ENCODE data around the gene TCP10L.

TCP10L gene

DNA sequence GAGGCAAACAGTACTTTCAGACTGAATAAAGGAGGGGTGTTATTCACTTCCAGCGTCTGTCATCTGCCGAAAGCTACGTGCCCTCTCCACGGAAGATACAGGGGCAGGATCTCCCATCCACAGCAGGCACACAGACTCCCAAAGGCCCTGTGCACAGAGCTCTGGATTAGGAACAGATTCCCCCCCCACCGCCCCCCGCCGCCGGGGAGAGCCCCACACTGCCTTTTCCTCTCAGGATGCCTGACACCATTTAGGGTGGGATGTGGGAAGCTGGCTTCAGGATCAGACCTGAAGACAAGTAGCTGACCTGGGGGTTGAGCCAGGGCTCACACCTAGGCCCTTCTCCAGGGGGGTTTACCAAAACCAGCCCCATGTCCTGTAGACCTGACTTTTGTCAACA, 8.4 kb upstream of the TCP10L start:
- TF ChIP-seq, protein P1, sequence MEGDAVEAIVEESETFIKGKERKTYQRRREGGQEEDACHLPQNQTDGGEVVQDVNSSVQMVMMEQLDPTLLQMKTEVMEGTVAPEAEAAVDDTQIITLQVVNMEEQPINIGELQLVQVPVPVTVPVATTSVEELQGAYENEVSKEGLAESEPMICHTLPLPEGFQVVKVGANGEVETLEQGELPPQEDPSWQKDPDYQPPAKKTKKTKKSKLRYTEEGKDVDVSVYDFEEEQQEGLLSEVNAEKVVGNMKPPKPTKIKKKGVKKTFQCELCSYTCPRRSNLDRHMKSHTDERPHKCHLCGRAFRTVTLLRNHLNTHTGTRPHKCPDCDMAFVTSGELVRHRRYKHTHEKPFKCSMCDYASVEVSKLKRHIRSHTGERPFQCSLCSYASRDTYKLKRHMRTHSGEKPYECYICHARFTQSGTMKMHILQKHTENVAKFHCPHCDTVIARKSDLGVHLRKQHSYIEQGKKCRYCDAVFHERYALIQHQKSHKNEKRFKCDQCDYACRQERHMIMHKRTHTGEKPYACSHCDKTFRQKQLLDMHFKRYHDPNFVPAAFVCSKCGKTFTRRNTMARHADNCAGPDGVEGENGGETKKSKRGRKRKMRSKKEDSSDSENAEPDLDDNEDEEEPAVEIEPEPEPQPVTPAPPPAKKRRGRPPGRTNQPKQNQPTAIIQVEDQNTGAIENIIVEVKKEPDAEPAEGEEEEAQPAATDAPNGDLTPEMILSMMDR (IDR thresholded peaks at IDR 0.05), result no peak

DNA sequence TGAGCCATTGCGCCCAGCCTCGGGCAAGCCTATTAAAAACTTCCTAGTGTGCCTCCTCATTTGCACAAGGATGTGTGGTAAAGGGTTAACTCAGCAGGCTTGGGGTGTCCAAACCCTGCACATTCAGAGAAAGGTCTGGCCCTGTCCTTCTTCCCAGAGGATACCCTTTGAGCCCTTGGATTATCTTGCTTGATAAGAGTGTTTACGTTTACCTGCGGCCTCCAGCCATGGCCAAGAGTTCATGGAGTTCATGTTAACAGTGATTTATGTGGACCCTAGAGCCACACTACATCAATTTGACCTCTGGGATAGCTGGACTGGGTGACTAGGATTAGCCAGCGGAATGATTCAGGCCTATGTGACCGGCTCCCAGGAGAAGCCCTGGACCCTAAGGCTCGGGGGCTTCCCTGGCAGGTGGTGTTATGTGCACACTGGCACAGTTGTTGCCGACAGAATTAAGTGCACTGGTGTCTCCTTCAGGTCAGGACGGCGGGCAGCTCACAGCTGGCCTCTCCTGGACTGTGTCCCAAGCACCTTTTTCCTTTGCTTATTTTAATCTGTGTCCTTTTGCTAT, 7.7 kb upstream of the TCP10L start:
- TF ChIP-seq, protein P1 (IDR thresholded peaks at IDR 0.05), result no peak

GRCh38 chr21:32590130-32590529, 4.8 kb upstream of the TCP10L start:
- TF ChIP-seq, protein P1 (IDR thresholded peaks at IDR 0.05), result no peak

GRCh38 chr21:32587651-32588050, 2.3 kb upstream of the TCP10L start:
- TF ChIP-seq, protein P1 (IDR thresholded peaks at IDR 0.05), result no peak

GRCh38 chr21:32587120-32587519, 1.8 kb upstream of the TCP10L start:
- TF ChIP-seq, protein P1 (IDR thresholded peaks at IDR 0.05), result no peak

- TF ChIP-seq, protein P1 (IDR thresholded peaks at IDR 0.05), result no peak
These were observed 647 bp upstream of the TCP10L start for GRCh38 chr21:32585970-32586369.

- TF ChIP-seq, protein P1 (IDR thresholded peaks at IDR 0.05), result no peak
These were observed 851 bp downstream of the TCP10L start for GRCh38 chr21:32584472-32584871.

DNA sequence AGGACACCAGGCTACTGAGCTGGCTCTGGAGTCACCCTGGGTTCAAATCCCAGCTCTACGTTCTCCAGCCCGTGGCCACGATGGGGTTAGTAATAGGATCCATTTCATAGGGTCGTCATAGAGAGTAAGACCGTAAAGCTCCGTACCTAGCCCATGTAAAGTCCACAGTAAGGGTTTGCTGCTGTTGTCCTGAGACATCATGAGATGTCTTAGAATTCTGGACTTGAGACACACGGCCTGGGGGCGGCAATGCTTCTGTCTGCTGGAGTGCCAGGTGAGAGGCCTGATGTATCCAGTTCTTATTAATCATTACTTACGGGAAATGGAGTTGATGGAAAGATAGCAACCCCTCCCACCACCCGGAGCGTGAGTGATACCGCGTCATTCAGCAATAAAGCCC, 3.6 kb downstream of the TCP10L start:
- TF ChIP-seq, protein P1 (IDR thresholded peaks at IDR 0.05), result no peak

Data from LNCAP (cell line).